Naive thymus-derived CD8-positive, alpha-beta T cell (primary cell): ENCODE results near the gene ENTPD2. TPM values are rescaled to one million over a fixed set of nuclear protein-coding genes. Genes with fewer than 3 reads are reported as not detected.

Source experiments
- ATAC-seq, 2 donors: fragments of 150-1000 bp; cut with Tn5 transposase in 1 of 2; sonication (Bioruptor Pico), chemical (Tn5 transposase) in 1 of 2; 1 replicate in 1 of 2; 2 replicates in 1 of 2; pipeline ENCODE4 v1.10.0; 2021; ENCODE audit warnings: mild to moderate bottlenecking in 2 of 2, moderate library complexity in 2 of 2
- POLR2A ChIA-PET: fragments of 350-600 bp; sonication (Branson Sonifier 250); formaldehyde crosslinking; loops from one replicate; lab custom pipeline; 2021; ENCODE audit warnings: antibody characterized with exemption; lab: Charles Lee
- DNase-seq, 10 donors: peaks; one replicate each; pipeline versions ENCODE4 v3.0.0 to v3.0.0-alpha.2; 2020 to 2022
- H3K27ac Mint-ChIP-seq, 10 donors: one replicate each; pipeline ENCODE4 v1.8.0; 2020 to 2022; ENCODE audit warnings: mild to moderate bottlenecking in 10 of 10, mixed read lengths in 10 of 10, moderate library complexity in 4 of 10, inconsistent platforms in 1 of 10
- H3K27me3 Mint-ChIP-seq, 5 donors: one replicate each; pipeline ENCODE4 v1.8.0; 2021 to 2022; ENCODE audit warnings: mixed read lengths in 5 of 5
- H3K36me3 Mint-ChIP-seq, 3 donors: one replicate each; pipeline ENCODE4 v1.8.0; 2020 to 2022; ENCODE audit warnings: mixed read lengths in 3 of 3, mild to moderate bottlenecking in 2 of 3, inconsistent platforms in 1 of 3
- H3K4me1 Mint-ChIP-seq, 4 donors: one replicate each; pipeline ENCODE4 v1.8.0; 2021 to 2022; ENCODE audit warnings: mixed read lengths in 4 of 4
- H3K4me3 Mint-ChIP-seq, 10 donors: one replicate each; pipeline ENCODE4 v1.8.0; 2020 to 2022; ENCODE audit warnings: mild to moderate bottlenecking in 10 of 10, mixed read lengths in 10 of 10, moderate library complexity in 6 of 10, inconsistent platforms in 1 of 10
- H3K9me3 Mint-ChIP-seq, 9 donors: one replicate each; pipeline ENCODE4 v1.8.0; 2020 to 2022; ENCODE audit warnings: mixed read lengths in 9 of 9, mild to moderate bottlenecking in 3 of 9, inconsistent platforms in 1 of 9, moderate library complexity in 1 of 9
- polyA plus RNA-seq, 3 donors: library from polyadenylated mRNA; unstranded; fragments of 300-500 nt; fragmentation: Illumina TruSeq; gene quantifications; one replicate each; pipeline ENCODE4 v1.2.3, GENCODE V29; 2021
- total RNA-seq, 8 experiments: library from RNA in 2 of 8; stranded (reverse) in 2 of 8; gene quantifications; one replicate each; pipeline ENCODE4 v1.2.3 and lab custom pipeline; 2021 to 2026

The ENTPD2 gene
- total and polyA plus RNA-seq, 5 experiments from 2014 or later, result not detected

DNA sequence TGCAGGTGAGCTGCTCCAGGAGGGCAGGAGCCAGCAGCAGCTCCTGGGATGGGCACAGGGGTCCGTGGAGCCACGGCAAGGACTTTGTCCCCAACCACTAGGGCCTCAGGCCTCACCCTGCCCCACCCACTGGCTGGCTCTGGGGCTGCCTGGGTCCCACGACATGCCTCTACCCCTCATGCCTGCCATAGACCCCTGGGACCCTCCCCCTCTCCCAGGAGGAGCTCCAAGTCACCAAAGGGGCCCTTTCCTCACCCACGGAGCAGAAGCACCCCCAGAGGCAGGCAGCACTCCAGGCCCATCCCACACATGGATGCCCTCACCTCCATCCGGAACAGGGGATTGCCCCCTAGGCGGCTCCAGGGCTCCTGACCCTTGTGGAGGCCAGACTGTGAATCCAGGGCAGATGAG lies 32.3 kb downstream of the ENTPD2 start:
- no peaks in the 10 kb centered on the region for H3K27me3 Mint-ChIP-seq
- no peaks in the 10 kb centered on the region for H3K9me3 Mint-ChIP-seq
- no peak for ATAC-seq
- H3K36me3 Mint-ChIP-seq, result peaks cover 0 to 9% (median 0%) of the 10 kb centered on the region in 3 donors
- no peak for DNase-seq
- POLR2A ChIA-PET, result interaction anchor here (0.6 to 1.2 kb wide), 4 partner anchors 14 to 200 kb away, joined by 3 read pairs; partner anchors contain the start of gene EDF1
- H3K27ac Mint-ChIP-seq, result no peak overlapping the region
- H3K4me1 Mint-ChIP-seq, result peaks cover 3 to 20% (median 12%) of the 10 kb centered on the region in 4 donors
- H3K4me3 Mint-ChIP-seq, result no peak overlapping the region

DNA sequence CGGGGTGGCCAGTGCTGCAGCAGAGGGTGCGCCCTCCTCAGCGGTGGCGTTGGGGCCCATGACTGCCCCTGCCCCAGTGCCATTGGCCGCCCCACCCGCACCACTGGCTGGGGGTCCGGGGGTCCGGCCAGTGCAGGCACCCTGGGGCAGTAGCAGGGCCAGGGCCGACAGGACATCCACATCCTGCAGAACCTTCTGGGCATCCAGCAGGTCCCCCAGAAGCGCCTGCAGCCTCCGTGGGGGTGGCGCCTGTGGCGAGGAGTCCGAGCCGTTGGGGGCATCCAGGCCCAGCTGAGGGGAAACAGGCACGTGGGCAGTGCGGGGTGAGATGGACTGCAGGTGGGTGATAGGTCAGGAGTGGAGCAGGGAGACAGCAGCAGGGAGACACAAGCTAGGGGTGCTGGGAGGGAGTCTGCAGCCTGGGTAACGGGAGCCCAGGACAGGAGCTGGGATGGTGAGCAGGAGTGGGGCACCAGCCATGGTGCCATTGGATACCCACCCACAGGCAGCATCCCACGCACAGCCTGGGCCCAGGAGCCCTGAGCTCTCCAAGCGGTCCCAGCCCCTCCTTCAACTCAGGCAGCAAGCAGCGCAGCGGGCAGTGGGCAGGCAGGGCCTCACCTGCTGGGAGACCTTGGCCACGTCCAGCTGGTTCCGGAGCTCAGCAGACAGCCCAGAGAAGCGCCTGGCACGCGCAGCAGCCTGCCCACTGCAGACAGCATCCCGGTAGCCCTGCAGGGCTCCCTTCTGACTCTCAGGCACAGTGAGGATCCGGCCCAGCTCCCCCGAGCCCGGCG lies 32.9 kb downstream of the ENTPD2 start:
- no peak overlapping the region for H3K27ac Mint-ChIP-seq
- H3K36me3 Mint-ChIP-seq, result peaks cover 0 to 9% (median 0%) of the 10 kb centered on the region in 3 donors
- no peak overlapping the region for H3K4me3 Mint-ChIP-seq
- POLR2A ChIA-PET, result interaction anchor here (0.6 to 1.2 kb wide), 4 partner anchors 14 to 606 kb away, joined by 3 to 4 read pairs (median 3); no protein-coding TSS in a partner anchor
- H3K27me3 Mint-ChIP-seq, result no peaks in the 10 kb centered on the region
- DNase-seq (no peak), ATAC-seq (no peak)
- H3K4me1 Mint-ChIP-seq, result peaks cover 2 to 15% (median 9%) of the 10 kb centered on the region in 4 donors
- H3K9me3 Mint-ChIP-seq, result no peaks in the 10 kb centered on the region

DNA sequence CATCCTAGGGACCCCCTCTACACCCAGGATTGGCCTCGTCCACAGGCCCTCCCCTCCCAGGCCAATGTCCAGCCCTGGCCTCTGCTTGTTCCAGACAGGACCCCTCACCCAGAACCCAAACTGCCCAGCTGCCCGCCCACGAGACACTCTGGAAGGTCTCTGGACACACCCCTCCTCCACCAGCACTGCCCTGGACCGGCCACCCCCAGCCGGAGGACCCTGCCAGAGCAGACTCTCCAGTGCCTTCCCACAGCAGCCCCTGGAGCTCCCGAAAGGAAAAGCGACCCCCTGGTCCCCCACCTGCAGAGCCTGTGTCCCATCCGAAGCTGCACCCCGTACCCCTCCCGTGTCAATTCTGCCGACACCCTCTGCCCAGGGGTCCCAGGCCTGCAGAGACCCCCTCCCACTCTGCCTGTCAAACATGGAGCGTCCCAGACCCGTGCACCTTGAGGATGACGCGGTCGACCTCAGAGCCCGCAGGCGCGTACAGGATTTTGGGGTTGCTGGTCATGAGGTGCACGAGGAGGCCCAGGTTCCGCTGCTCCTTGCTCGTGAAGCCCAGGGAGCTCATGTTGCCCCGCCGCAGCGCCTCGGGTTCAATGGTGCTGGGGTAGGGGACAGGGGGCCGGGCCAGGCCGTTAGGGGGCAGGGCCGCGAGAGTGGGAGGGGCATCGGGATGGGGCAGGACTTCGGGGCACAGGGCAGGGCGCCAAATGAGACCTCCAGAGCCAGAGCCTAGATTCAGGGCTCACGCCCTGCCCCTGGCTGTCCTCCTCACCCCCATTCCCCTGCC lies 33.8 kb downstream of the ENTPD2 start:
- peaks cover 0 to 9% (median 0%) of the 10 kb centered on the region in 3 donors for H3K36me3 Mint-ChIP-seq
- H3K9me3 Mint-ChIP-seq, result no peaks in the 10 kb centered on the region
- DNase-seq, result no peak
- no peaks in the 10 kb centered on the region for H3K27me3 Mint-ChIP-seq
- peaks cover 2 to 12% (median 7%) of the 10 kb centered on the region in 4 donors for H3K4me1 Mint-ChIP-seq
- H3K27ac Mint-ChIP-seq, result no peak overlapping the region
- no peak for ATAC-seq
- no peak overlapping the region for H3K4me3 Mint-ChIP-seq
- POLR2A ChIA-PET, result interaction anchor here (0.5 to 1.2 kb wide), 3 partner anchors 16 to 607 kb away, joined by 3 to 4 read pairs (median 3); no protein-coding TSS in a partner anchor

DNA sequence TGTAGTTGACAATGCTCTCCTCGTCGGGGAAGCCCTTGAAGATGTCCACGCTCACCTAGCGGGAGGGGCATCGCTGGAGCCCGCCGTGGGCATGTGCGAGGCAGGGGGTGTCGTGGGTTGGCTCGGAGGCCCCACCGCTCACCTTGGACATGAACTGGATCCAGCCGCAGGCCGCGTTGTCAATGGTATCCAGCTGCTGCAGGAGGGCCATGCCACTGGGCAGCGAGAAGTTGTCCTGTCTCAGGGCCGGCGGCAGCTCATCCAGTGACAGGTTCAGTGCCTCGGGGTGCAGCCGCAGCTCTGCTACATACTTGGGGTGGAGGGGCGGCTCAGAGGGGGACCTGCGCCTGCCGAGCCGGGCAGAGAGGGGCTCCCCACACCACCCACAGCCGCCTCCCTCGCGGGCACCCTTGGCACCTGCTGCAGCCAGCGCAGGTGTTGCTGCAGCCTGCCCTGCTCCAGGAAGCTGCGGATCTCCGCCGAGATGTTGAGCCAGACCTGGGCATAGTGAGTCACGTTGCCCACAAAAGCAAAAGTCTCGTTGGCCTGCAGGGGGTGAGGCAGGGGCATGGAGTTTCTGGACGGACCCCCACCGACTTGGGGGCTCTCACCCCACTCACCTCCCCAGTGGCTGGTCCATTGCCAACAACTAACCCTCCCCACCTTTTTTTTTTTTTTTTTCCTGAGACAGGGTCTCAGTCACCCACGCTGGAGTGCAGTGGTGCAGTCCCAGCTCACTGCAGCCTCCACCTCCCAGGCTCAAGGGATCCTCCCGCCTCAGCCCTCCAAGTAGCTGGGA lies 34.9 kb downstream of the ENTPD2 start:
- Mint-ChIP-seq H3K27ac (no peak overlapping the region), H3K4me1 (peaks cover 0 to 12% (median 4%) of the 10 kb centered on the region in 4 donors), H3K27me3 (no peaks in the 10 kb centered on the region), H3K4me3 (no peak overlapping the region), H3K36me3 (peaks cover 0 to 11% (median 0%) of the 10 kb centered on the region in 3 donors), H3K9me3 (no peaks in the 10 kb centered on the region)
- ATAC-seq (no peak), DNase-seq (no peak)
- POLR2A ChIA-PET, result interaction anchor here (0.8 kb wide), 1 partner anchor 9 kb away, joined by 3 read pairs; the partner anchor contains the start of gene ABCA2

DNA sequence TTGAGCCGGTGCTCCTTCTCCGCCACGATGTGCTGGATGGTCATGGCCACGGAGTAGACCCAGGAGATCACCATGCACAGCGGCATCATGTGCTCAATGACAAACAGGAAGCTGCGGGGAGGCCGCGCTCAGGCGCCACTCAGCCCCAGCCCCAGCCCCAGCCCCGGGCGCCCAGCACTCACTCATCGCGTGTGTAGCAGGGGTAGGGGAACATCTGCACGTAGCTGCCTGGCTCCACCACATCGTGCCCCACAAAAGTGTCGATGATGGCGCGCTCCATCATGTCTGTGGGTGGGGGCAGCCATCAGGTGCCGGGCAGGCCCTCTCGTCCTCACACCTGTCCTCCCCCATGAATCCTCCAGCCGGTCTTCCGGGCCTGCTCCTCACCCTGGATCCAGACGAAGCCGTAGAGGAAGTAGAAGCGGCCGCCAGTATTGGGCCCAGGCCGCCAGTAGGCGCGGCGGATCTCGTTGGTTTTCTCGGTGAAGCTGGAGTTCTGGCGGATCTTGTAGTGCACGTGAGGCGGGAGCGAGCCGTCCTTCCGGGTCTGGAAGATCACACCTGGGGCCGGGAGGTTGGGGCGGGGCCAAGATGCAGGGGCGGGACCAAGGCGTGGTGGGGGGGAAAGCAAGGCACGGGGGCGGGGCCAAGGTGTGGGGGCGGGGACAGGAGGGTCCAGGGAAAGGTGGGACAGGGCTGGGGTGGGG lies 35.9 kb downstream of the ENTPD2 start:
- peaks cover 0 to 11% (median 0%) of the 10 kb centered on the region in 3 donors for H3K36me3 Mint-ChIP-seq
- H3K27ac Mint-ChIP-seq, result no peak overlapping the region
- no peaks in the 10 kb centered on the region for H3K9me3 Mint-ChIP-seq
- no peak for DNase-seq
- no peak overlapping the region for H3K4me3 Mint-ChIP-seq
- ATAC-seq, result no peak
- POLR2A ChIA-PET, result no interaction called here
- no peaks in the 10 kb centered on the region for H3K27me3 Mint-ChIP-seq
- peaks cover 0 to 12% (median 3%) of the 10 kb centered on the region in 4 donors for H3K4me1 Mint-ChIP-seq

DNA sequence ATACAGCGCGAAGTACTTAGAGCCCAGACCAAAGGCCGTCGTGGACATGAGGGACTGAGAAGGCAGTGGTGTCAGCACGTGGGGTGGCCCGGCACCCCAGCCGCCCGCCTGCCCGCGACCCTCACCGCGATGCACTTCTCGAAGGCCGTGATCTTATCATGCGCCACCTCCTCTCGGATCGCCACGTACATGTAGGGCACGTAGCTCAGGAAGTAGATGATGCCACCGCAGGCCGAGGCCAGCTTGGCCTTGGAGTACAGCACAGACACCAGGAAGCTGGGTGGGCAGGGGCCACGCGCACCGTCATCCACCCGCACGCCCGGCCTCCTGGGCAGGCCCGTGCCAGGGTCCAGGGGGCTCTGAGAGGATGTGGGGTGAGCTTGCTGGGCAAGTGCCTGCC lies 36.8 kb downstream of the ENTPD2 start:
- H3K27me3 Mint-ChIP-seq, result no peaks in the 10 kb centered on the region
- POLR2A ChIA-PET, result no interaction called here
- peaks cover 0 to 9% (median 2%) of the 10 kb centered on the region in 4 donors for H3K4me1 Mint-ChIP-seq
- H3K9me3 Mint-ChIP-seq, result no peaks in the 10 kb centered on the region
- H3K27ac Mint-ChIP-seq, result no peak overlapping the region
- peaks cover 0 to 15% (median 0%) of the 10 kb centered on the region in 3 donors for H3K36me3 Mint-ChIP-seq
- H3K4me3 Mint-ChIP-seq, result no peak overlapping the region
- DNase-seq, result no peak
- no peak for ATAC-seq

DNA sequence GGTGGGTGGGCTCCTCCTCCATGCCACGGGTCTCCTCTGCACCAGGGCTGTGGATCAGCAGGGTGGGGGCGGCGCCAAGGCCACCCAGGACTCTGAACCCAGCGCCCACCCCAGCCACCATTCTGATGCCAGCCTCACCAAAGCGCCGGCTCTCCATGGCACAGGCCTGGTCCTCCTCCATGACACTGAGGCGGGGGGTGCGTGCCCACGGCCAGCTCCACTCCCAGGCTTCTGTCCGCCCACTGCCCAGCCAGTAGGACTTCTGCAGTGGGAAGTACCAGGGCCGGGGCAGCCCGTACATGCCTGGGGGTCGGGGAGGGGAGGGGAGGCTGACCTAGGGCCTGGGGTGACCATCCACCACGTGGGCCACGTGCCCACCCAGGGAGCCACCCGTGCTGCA lies 37.4 kb downstream of the ENTPD2 start:
- H3K36me3 Mint-ChIP-seq, result peaks cover 0 to 16% (median 0%) of the 10 kb centered on the region in 3 donors
- H3K4me1 Mint-ChIP-seq, result peaks cover 0 to 6% (median 2%) of the 10 kb centered on the region in 4 donors
- H3K4me3 Mint-ChIP-seq, result no peak overlapping the region
- POLR2A ChIA-PET, result no interaction called here
- H3K27me3 Mint-ChIP-seq, result no peaks in the 10 kb centered on the region
- ATAC-seq (no peak), DNase-seq (no peak)
- H3K27ac Mint-ChIP-seq, result peak overlapping the region in 1 of 10 donors; percentile 5
- H3K9me3 Mint-ChIP-seq, result no peaks in the 10 kb centered on the region

DNA sequence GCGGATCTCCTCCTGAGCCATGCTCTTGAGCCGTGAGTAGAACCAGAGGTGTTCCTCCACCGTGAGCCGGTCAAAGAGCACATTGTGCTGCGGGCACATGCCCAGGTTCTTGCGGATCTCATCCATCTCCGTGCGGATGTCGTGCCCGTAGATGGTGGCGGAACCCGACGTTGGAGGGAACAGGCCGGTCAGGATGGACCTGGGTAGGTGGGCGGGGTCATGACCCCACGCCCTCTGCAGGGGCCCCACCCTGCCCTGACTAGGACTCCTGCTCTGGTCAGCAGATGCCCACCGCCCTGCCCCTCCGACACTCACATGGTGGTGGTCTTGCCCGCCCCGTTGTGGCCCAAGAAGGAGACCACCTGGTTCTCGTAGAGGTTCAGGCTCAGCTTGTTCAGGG lies 37.9 kb downstream of the ENTPD2 start:
- ATAC-seq, result no peak
- H3K27ac Mint-ChIP-seq, result no peak overlapping the region
- H3K4me3 Mint-ChIP-seq, result no peak overlapping the region
- H3K27me3 Mint-ChIP-seq, result no peaks in the 10 kb centered on the region
- no peaks in the 10 kb centered on the region for H3K9me3 Mint-ChIP-seq
- peaks cover 0 to 21% (median 0%) of the 10 kb centered on the region in 3 donors for H3K36me3 Mint-ChIP-seq
- H3K4me1 Mint-ChIP-seq, result peaks cover 0 to 6% (median 2%) of the 10 kb centered on the region in 4 donors
- no peak for DNase-seq
- POLR2A ChIA-PET, result no interaction called here

DNA sequence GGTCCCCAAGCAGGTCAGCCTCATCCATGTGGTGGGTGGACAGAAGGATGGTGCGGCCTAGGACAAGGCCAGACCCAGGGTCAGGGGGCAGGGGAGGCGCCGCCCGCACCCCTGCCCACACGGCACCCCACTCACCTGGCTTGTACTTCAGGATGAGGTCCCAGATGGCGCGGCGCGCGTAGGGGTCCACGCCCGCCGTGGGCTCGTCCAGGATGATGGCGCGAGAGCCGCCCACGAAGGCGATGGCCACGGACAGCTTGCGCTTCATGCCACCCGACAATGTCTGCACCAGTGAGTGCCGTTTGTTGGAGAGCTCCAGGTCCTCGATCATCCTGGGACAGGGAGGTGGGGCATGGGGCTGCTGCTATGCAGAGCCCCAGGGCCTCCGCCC lies 38.3 kb downstream of the ENTPD2 start:
- Mint-ChIP-seq H3K36me3 (peaks cover 0 to 21% (median 0%) of the 10 kb centered on the region in 3 donors), H3K27ac (no peak overlapping the region), H3K27me3 (no peaks in the 10 kb centered on the region), H3K9me3 (no peaks in the 10 kb centered on the region), H3K4me1 (peaks cover 0 to 6% (median 2%) of the 10 kb centered on the region in 4 donors), H3K4me3 (no peak overlapping the region)
- POLR2A ChIA-PET, result interaction anchor here (1.8 kb wide), 1 partner anchor 9 kb away, joined by 7 read pairs; no protein-coding TSS in a partner anchor
- ATAC-seq, result no peak
- no peak for DNase-seq

DNA sequence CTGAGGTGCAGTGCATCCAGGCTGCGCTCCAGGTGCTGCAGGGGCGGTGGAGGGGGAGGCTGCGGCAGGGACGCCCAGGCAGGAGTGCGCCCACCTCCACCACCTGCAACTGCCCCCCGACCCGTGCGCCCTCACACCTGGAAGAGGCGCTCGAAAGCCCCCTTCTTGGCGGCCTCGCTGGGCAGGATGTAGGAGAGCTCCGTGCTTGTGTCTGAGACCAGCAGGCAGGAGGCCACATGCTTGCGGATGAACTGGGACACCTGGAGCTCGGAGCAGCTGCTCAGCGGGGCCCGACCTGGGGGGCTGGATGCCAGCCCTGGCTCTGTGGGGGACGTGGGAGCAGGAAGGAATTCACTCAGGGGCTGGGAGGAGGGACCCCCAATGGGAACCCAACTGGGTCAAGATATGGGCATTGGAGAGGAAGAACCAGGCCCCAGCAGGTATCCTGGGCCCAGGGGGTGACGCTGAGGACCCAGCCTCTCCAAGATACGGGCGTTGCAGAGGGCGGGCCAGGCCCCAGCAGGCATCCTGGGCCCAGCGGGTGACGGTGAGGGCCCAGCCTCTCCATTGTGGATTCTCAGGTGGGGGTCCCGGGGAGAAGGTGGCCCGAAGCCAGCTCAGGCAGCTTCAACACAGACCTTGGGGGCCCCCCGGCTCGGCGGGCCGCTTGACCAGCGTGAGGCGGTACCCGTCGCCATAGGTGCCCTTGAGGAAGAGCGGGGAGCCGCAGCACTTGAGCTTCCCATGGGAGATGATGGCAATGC lies 38.9 kb downstream of the ENTPD2 start:
- no peak overlapping the region for H3K4me3 Mint-ChIP-seq
- peaks cover 0 to 5% (median 2%) of the 10 kb centered on the region in 4 donors for H3K4me1 Mint-ChIP-seq
- DNase-seq (no peak), ATAC-seq (no peak)
- H3K36me3 Mint-ChIP-seq, result peaks cover 0 to 19% (median 0%) of the 10 kb centered on the region in 3 donors
- no peak overlapping the region for H3K27ac Mint-ChIP-seq
- POLR2A ChIA-PET, result interaction anchor here (0.6 to 1.8 kb wide), 2 partner anchors 10 to 331 kb away, joined by 4 to 7 read pairs; no protein-coding TSS in a partner anchor
- no peaks in the 10 kb centered on the region for H3K27me3 Mint-ChIP-seq
- H3K9me3 Mint-ChIP-seq, result no peaks in the 10 kb centered on the region

DNA sequence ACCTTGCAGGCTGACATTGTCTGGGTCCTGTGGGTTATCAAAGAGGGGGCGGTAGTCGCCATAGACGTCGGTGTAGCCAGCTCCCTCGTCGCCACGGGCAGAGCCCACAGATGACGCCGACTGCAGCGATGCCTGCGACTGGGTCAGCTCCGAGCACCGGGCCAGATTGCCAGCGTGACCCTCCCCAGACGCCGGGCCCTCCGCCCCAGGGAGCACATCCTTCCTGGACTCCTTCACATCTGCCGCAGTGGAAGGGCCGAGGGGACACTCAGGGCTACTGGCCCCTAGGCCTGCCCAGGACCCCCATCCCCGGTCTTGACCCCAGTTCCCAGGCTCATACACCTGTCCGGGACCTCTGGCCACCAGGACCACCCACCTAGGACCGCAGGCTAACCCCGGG lies 39.7 kb downstream of the ENTPD2 start:
- Mint-ChIP-seq H3K9me3 (no peaks in the 10 kb centered on the region), H3K27ac (peak overlapping the region in 1 of 10 donors; percentile 40), H3K27me3 (no peaks in the 10 kb centered on the region), H3K4me1 (peaks cover 0 to 2% (median 0%) of the 10 kb centered on the region in 4 donors), H3K36me3 (peaks cover 0 to 23% (median 0%) of the 10 kb centered on the region in 3 donors), H3K4me3 (no peak overlapping the region)
- POLR2A ChIA-PET, result interaction anchor here (0.6 to 1.8 kb wide), 2 partner anchors 11 to 332 kb away, joined by 4 to 7 read pairs; no protein-coding TSS in a partner anchor
- no peak for DNase-seq
- ATAC-seq, result no peak
